Lower leg skin (tissue), 4 donors: ENCODE measurements around the gene KRT39. TPM values are rescaled to one million over a fixed set of nuclear protein-coding genes. Genes with fewer than 3 reads are reported as not detected.

Experiments
- DNase-seq, 2 donors: peaks; one replicate each; pipeline ENCODE4 v3.0.0-alpha.2; 2019; ENCODE audit warnings: low spot score in 2 of 2
- H3K4me3 ChIP-seq: fragments of 200-600 bp; sonication (generic); 2 replicates; pipeline ENCODE4 v1.5.1; 2017; ENCODE audit warnings: mild to moderate bottlenecking, low read depth; ENCODE audit not compliant: poor library complexity, severe bottlenecking
- POLR2A ChIP-seq, 2 donors: fragments of 450-650 bp; IDR thresholded peaks; one replicate each; pipeline ENCODE4 v1.6.1; 2016 to 2017; ENCODE audit warnings: antibody characterized with exemption in 2 of 2, mild to moderate bottlenecking in 1 of 2, moderate library complexity in 1 of 2
- WGBS, 2 donors: methylation state at CpG; one replicate each; pipeline ENCODE4 v1.1.5; 2018; 5-methylcytosine and 5-hydroxymethylcytosine counted together
- intact Hi-C: fragments of 100-400 bp; cut with DNase I; formaldehyde crosslinking; loops from one replicate; pipeline ENCODE4 v1.15.0; 2023; ENCODE audit warnings: low total_unique reads
- total RNA-seq, 4 donors: library from RNA; depleted of rRNA; stranded (reverse); fragments of >200 nt; gene quantifications; one replicate each; pipeline ENCODE4 v1.1.0, GENCODE V29; 2016
- TF ChIP-seq, protein P1 (sequence below), 3 donors: fragments of 450-650 bp; IDR thresholded peaks; one replicate each; pipeline ENCODE4 v1.5.1; 2016; ENCODE audit warnings: antibody characterized with exemption in 3 of 3, mild to moderate bottlenecking in 3 of 3, moderate library complexity in 2 of 3

Gene KRT39
- total RNA-seq, 4 donors from 2014 or later = 0.51 to 8.8 TPM; not detected in 2

DNA sequence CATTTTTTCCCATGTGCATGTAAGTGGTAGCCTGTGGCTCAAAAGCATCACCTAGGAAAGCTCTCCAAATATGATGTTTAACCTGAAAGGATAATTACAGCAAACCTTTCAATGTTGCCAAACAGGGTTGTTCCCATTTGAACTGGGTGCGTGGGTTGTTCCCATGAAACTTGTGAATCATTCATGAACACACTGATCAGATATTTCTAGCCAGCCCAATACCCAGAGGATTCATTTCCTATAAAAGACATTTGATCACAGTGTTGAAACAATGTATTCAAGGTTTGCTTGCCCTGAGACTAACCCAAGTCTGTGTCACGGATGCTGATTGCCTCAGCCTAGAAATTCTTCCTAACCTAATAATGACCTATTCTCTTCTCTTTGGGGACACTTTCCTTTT is 12.9 kb downstream of the KRT39 start:
- WGBS, 2 donors = 35 to 44% methylated on average over 2 of the region's 2 CpGs
- intact Hi-C loops = no loop called here
- DNase-seq = no peak

DNA sequence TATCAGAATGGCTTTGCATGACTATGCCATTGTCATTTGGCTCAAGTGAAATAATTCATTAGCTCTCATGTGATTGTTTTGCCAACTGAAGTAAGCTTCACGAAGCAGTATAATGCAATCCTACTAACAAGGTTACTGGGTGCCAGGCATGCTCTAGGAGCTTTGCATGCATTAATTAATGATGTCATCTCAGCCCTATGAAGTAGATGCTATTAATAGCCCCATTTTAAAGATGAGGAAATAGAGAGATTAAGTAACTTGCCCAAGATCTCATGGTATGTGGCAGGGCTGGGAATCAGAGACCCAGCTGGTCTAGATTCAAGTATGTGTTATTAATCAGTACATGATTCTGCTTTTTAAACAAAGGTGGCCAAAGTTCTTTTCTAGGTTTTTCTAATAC is 14.1 kb downstream of the KRT39 start:
- intact Hi-C loops = no loop called here
- no peak for DNase-seq
- no peak overlapping the region for H3K4me3 ChIP-seq
- TF ChIP-seq POLR2A (IDR thresholded peaks at IDR 0.05) = no peak
- TF ChIP-seq, protein P1, sequence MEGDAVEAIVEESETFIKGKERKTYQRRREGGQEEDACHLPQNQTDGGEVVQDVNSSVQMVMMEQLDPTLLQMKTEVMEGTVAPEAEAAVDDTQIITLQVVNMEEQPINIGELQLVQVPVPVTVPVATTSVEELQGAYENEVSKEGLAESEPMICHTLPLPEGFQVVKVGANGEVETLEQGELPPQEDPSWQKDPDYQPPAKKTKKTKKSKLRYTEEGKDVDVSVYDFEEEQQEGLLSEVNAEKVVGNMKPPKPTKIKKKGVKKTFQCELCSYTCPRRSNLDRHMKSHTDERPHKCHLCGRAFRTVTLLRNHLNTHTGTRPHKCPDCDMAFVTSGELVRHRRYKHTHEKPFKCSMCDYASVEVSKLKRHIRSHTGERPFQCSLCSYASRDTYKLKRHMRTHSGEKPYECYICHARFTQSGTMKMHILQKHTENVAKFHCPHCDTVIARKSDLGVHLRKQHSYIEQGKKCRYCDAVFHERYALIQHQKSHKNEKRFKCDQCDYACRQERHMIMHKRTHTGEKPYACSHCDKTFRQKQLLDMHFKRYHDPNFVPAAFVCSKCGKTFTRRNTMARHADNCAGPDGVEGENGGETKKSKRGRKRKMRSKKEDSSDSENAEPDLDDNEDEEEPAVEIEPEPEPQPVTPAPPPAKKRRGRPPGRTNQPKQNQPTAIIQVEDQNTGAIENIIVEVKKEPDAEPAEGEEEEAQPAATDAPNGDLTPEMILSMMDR (IDR thresholded peaks at IDR 0.05) = no peak
- WGBS, 2 donors = 19 to 30% methylated on average over 1 of the region's 1 CpG

More for the DNA sequence above, 12.9 kb downstream of the KRT39 start:
- TF ChIP-seq POLR2A (IDR thresholded peaks at IDR 0.05) = no peak
- TF ChIP-seq, protein P1 (IDR thresholded peaks at IDR 0.05) = no peak
- no peak overlapping the region for H3K4me3 ChIP-seq

DNA sequence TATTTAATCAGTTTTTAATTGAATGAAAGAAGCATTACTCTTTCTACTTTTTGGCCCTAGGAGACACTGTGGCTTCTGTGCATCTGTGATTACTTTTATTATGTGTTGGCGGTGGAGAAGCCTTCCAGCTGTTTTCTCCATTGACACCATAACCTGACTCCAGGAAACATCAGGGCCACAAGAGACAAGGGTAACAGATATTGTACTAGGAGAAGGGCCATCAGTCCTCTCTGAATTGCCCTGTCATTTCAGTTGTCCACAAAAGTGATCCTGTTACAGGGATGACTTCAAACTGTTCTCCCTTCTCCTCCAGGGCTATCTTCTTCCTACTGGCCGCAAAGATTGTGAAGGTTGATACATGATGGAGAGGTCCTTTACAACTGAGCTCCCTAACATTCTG is 14.6 kb downstream of the KRT39 start:
- no peak overlapping the region for H3K4me3 ChIP-seq
- intact Hi-C loops = no loop called here
- TF ChIP-seq POLR2A (IDR thresholded peaks at IDR 0.05) = no peak
- TF ChIP-seq, protein P1 (IDR thresholded peaks at IDR 0.05) = no peak
- WGBS, 2 donors = 71 to 88% methylated on average over 2 of the region's 2 CpGs
- DNase-seq = no peak

DNA sequence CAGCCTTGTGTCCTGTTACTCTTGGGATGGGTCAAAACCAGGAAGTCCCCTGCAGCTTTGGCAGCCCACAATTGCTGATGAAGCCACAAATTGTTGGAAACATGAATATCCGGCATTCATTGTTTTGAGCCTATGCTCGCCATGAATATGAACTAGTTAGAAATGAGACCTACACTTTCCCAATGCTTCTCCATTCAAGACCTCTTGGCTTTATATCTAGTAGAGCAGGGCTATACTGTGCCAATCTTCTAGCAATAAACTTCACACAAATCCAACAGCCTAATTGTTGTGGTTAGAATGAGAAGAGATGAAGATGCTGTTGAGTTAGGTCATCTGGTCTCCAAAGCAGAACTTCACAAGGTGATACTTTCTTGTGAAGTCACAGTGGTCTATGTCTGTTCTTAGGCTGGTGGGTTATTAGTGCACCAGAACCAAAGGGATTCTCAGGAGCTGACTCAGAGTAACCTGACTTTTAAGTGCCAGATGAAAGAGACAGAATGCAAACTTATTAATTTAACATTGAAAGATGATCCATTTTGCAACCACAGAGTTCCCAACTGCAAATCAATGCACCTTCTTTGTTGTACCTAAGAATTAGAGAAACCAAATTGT is 15.6 kb downstream of the KRT39 start:
- no peak overlapping the region for H3K4me3 ChIP-seq
- 95 to 100% methylated on average over 2 of the region's 2 CpGs for WGBS, 2 donors
- TF ChIP-seq POLR2A (IDR thresholded peaks at IDR 0.05) = no peak
- TF ChIP-seq, protein P1 (IDR thresholded peaks at IDR 0.05) = no peak
- DNase-seq = no peak
- intact Hi-C loops = no loop called here

DNA sequence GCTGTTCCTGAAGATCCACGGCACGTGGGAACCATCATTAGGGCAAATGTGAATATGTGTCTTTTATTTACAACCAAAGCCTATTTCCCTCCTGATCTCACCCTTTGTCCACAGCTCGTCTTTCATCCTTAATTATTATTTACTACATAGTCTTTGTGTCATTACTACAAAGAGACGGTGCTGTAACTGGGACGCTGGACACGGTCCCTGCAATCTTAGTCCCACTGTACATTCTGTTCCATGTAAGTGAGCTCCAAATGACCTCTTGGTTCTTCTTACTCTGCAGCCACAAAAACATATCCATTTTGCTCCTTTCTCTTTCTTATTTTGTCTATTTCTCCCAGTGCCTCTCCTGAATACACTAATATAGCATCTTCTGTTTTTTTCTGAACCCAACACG is 16.6 kb downstream of the KRT39 start:
- no peak for DNase-seq
- no peak overlapping the region for H3K4me3 ChIP-seq
- 73 to 76% methylated on average over 7 of the region's 7 CpGs for WGBS, 2 donors
- TF ChIP-seq, protein P1 (IDR thresholded peaks at IDR 0.05) = no peak
- no peak for TF ChIP-seq POLR2A (IDR thresholded peaks at IDR 0.05)
- intact Hi-C loops = no loop called here

DNA sequence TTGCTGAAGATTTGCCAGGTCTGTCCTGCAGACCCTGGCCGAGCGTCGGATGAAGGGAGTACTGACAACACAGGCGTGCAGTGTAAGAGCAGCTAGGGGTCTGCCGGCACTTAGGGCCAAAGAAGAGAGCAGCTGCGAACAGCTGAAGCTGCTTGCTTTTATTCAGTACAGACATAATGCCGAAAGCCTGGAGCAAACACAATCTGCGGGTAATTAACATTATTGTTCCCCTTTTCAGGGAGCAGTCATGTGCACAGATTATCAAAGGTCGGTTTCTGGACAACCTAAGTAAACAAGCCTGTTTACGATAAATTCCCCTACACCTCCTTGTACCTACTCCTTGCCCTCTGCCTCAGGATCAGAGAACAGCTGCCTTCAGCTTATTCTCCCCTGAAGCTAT is 17.3 kb downstream of the KRT39 start:
- TF ChIP-seq, protein P1 (IDR thresholded peaks at IDR 0.05) = no peak
- no peak for TF ChIP-seq POLR2A (IDR thresholded peaks at IDR 0.05)
- no peak for DNase-seq
- H3K4me3 ChIP-seq = no peak overlapping the region
- WGBS, 2 donors = 57% methylated on average over 10 of the region's 10 CpGs
- intact Hi-C loops = no loop called here
